Measurements from ENCODE around the gene C2CD3.

GRCh38 chr11:74204701-74205100 lies 33.9 kb upstream of the C2CD3 start:
- no peak for TF ChIP-seq REST (IDR thresholded peaks at IDR 0.05)
- TF ChIP-seq, protein P1, sequence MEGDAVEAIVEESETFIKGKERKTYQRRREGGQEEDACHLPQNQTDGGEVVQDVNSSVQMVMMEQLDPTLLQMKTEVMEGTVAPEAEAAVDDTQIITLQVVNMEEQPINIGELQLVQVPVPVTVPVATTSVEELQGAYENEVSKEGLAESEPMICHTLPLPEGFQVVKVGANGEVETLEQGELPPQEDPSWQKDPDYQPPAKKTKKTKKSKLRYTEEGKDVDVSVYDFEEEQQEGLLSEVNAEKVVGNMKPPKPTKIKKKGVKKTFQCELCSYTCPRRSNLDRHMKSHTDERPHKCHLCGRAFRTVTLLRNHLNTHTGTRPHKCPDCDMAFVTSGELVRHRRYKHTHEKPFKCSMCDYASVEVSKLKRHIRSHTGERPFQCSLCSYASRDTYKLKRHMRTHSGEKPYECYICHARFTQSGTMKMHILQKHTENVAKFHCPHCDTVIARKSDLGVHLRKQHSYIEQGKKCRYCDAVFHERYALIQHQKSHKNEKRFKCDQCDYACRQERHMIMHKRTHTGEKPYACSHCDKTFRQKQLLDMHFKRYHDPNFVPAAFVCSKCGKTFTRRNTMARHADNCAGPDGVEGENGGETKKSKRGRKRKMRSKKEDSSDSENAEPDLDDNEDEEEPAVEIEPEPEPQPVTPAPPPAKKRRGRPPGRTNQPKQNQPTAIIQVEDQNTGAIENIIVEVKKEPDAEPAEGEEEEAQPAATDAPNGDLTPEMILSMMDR (IDR thresholded peaks at IDR 0.05; ENCODE audit: low read depth, low read length, missing input control), result no peak
- no peak for TF ChIP-seq MAX (IDR thresholded peaks at IDR 0.05)

Measured in liver (tissue), 2 donors.